Ascending aorta (tissue), 2 donors: ENCODE results near the gene SLC29A1. TPM values are rescaled to one million over a fixed set of nuclear protein-coding genes. Genes with fewer than 3 reads are reported as not detected.

Experiments used
- DNase-seq, 2 donors: peaks; one replicate each; pipeline ENCODE4 v3.0.0-alpha.2; 2019; ENCODE audit warnings: low spot score in 2 of 2
- H3K27ac ChIP-seq, 2 donors: fragments of 200-600 bp; sonication (generic); one replicate each; pipeline ENCODE4 v1.5.1; 2016 to 2017; ENCODE audit warnings: mild to moderate bottlenecking in 1 of 2
- H3K27me3 ChIP-seq: fragments of 200-600 bp; sonication (generic); one replicate; pipeline ENCODE4 v1.5.1; 2017
- H3K36me3 ChIP-seq, 2 donors: fragments of 200-600 bp; sonication (generic); one replicate each; pipeline ENCODE4 v1.5.1; 2016
- H3K4me1 ChIP-seq, 2 donors: fragments of 200-600 bp; sonication (generic); one replicate each; pipeline ENCODE4 v1.5.1; 2016 to 2017; ENCODE audit warnings: mild to moderate bottlenecking in 1 of 2
- H3K4me3 ChIP-seq, 2 donors: fragments of 200-600 bp; sonication (generic); one replicate each; pipeline ENCODE4 v1.5.1; 2016 to 2017; ENCODE audit warnings: mild to moderate bottlenecking in 1 of 2
- H3K9me3 ChIP-seq, 2 donors: fragments of 200-600 bp; sonication (generic); one replicate each; pipeline ENCODE4 v1.5.1; 2016
- CTCF ChIP-seq, 3 experiments: fragments of 200-600 bp in 2 of 3; fragments of 450-650 bp in 1 of 3; sonication (generic) in 2 of 3; IDR thresholded peaks; one replicate each; pipeline ENCODE4 v1.5.1; 2016 to 2019; ENCODE audit warnings: antibody characterized with exemption in 3 of 3, mild to moderate bottlenecking in 1 of 3, moderate library complexity in 1 of 3
- intact Hi-C: fragments of 100-400 bp; cut with DNase I; formaldehyde crosslinking; loops from one replicate; pipeline ENCODE4 v1.15.1; 2023
- total RNA-seq: library from RNA; depleted of rRNA; stranded (reverse); fragments of >200 nt; gene quantifications from one replicate; pipeline ENCODE4 v1.1.0, GENCODE V29; 2016

SLC29A1 gene
- total RNA-seq, 1 donor from 2014 or later = 224 TPM

- no peak overlapping the region for H3K27ac ChIP-seq
- H3K9me3 ChIP-seq = no peaks in the 10 kb centered on the region
- DNase-seq = no peak
- H3K27me3 ChIP-seq = no peaks in the 10 kb centered on the region
- no peak for TF ChIP-seq CTCF (IDR thresholded peaks at IDR 0.05)
- peaks cover 0 to 3% of the 10 kb centered on the region in 2 donors for H3K36me3 ChIP-seq
- H3K4me3 ChIP-seq = peak overlapping the region; percentile 69 to 73
- intact Hi-C loops = no loop called here
- H3K4me1 ChIP-seq = peaks cover 15 to 29% of the 10 kb centered on the region in 2 donors
These were observed 40.1 kb downstream of the SLC29A1 start for GRCh38 chr6:44263354-44264100.

- no peak for TF ChIP-seq CTCF (IDR thresholded peaks at IDR 0.05)
- intact Hi-C loops = loop anchor here (1.0 to 5.0 kb wide), 5 partner anchors 27 to 193 kb away; partner anchors contain the start of genes AARS2, CDC5L, MRPL14 and TMEM63B
- DNase-seq = peak in 1 of 2 donors; percentile 72
- Histone ChIP-seq H3K4me1 (peaks cover 15 to 29% of the 10 kb centered on the region in 2 donors), H3K4me3 (peak overlapping the region; percentile 69 to 73), H3K27me3 (no peaks in the 10 kb centered on the region), H3K27ac (peak overlapping the region; percentile 72 to 77), H3K9me3 (no peaks in the 10 kb centered on the region), H3K36me3 (peaks cover 0 to 3% of the 10 kb centered on the region in 2 donors)
These were observed 41.0 kb downstream of the SLC29A1 start for GRCh38 chr6:44264154-44265006.

- Histone ChIP-seq H3K4me3 (peak within 1 kb of the TSS; percentile 69 to 73), H3K27ac (peak within 1 kb of the TSS; percentile 72 to 77), H3K4me1 (peaks cover 15 to 29% of the 10 kb centered on the region in 2 donors), H3K9me3 (no peaks in the 10 kb centered on the region), H3K36me3 (peaks cover 0 to under 1% of the 10 kb centered on the region in 2 donors), H3K27me3 (peaks cover 2% of the 10 kb centered on the region)
- intact Hi-C loops = loop anchor here (1.0 to 5.0 kb wide), 5 partner anchors 28 to 192 kb away; partner anchors contain the start of genes AARS2, CDC5L, MRPL14 and TMEM63B
- peak in 1 of 3 experiments; percentile 26 for TF ChIP-seq CTCF (IDR thresholded peaks at IDR 0.05)
- DNase-seq = peak; percentile 88 to 98
These were observed 41.8 kb downstream of the SLC29A1 start, which contains the start of gene NFKBIE for GRCh38 chr6:44265007-44265721. TSS of gene NFKBIE (minus strand) at chr6:44265551. CDS start at chr6:44265346, 205 bp downstream.

- no peaks in the 10 kb centered on the region for H3K9me3 ChIP-seq
- no peak for TF ChIP-seq CTCF (IDR thresholded peaks at IDR 0.05)
- H3K27ac ChIP-seq = peak overlapping the region in 1 of 2 donors; percentile 72
- DNase-seq = no peak
- peaks cover 17 to 29% of the 10 kb centered on the region in 2 donors for H3K4me1 ChIP-seq
- intact Hi-C loops = loop anchor here (1.0 to 5.0 kb wide), 5 partner anchors 28 to 192 kb away; partner anchors contain the start of genes AARS2, CDC5L, MRPL14 and TMEM63B
- peaks cover 6% of the 10 kb centered on the region for H3K27me3 ChIP-seq
- H3K4me3 ChIP-seq = peak overlapping the region; percentile 69 to 73
- H3K36me3 ChIP-seq = no peaks in the 10 kb centered on the region
These were observed 42.4 kb downstream of the SLC29A1 start for GRCh38 chr6:44265722-44266233.

GRCh38 chr6:44266347-44266746 lies 43.0 kb downstream of the SLC29A1 start:
- H3K27ac ChIP-seq = no peak overlapping the region
- DNase-seq = no peak
- no peak for TF ChIP-seq CTCF (IDR thresholded peaks at IDR 0.05)
- no peak overlapping the region for H3K4me3 ChIP-seq
- H3K9me3 ChIP-seq = no peaks in the 10 kb centered on the region
- H3K27me3 ChIP-seq = peaks cover 6% of the 10 kb centered on the region
- no peaks in the 10 kb centered on the region for H3K36me3 ChIP-seq
- intact Hi-C loops = loop anchor here (5.0 kb wide), 3 partner anchors 46 to 191 kb away; partner anchors contain the start of genes AARS2 and CDC5L
- H3K4me1 ChIP-seq = peaks cover 17 to 29% of the 10 kb centered on the region in 2 donors
